Natural killer cell (primary cell): Measurements from ENCODE around the gene EPG5. TPM values are rescaled to one million over a fixed set of nuclear protein-coding genes. Genes with fewer than 3 reads are reported as not detected.

Source experiments
- ATAC-seq, 3 donors: fragments of 150-1000 bp in 2 of 3; fragments of 200-7000 bp in 1 of 3; cut with Tn5 transposase; 1 replicate in 1 of 3; 2 replicates in 2 of 3; pipeline ENCODE4 v1.10.0; 2021; ENCODE audit warnings: mild to moderate bottlenecking in 2 of 3, moderate library complexity in 2 of 3
- DNase-seq, 2 donors: peaks; one replicate each; pipeline versions ENCODE4 v3.0.0 to v3.0.0-alpha.2; 2013 to 2021; ENCODE audit warnings: mixed read lengths in 1 of 2
- H3K27ac ChIP-seq: one replicate; pipeline ENCODE4 v1.5.1; 2013; ENCODE audit warnings: mild to moderate bottlenecking, low read length
- H3K27me3 ChIP-seq: one replicate; pipeline ENCODE4 v1.6.1; 2013; ENCODE audit warnings: low read length; ENCODE audit not compliant: control insufficient read depth, insufficient read depth
- H3K36me3 ChIP-seq: one replicate; pipeline ENCODE4 v1.6.1; 2013; ENCODE audit warnings: low read length; ENCODE audit not compliant: control insufficient read depth, insufficient read depth
- H3K4me1 ChIP-seq: one replicate; pipeline ENCODE4 v1.6.1; 2013; ENCODE audit warnings: low read length; ENCODE audit not compliant: control insufficient read depth, insufficient read depth
- H3K4me3 ChIP-seq: one replicate; pipeline ENCODE4 v1.5.1; 2013; ENCODE audit warnings: low read length
- H3K9me3 ChIP-seq: one replicate; pipeline ENCODE4 v1.6.1; 2013; ENCODE audit warnings: low read length; ENCODE audit not compliant: control insufficient read depth, insufficient read depth
- H3K27ac Mint-ChIP-seq, 2 donors: one replicate each; pipeline ENCODE4 v1.8.0; 2022; ENCODE audit warnings: mild to moderate bottlenecking in 2 of 2, mixed read lengths in 2 of 2, moderate library complexity in 1 of 2
- H3K27me3 Mint-ChIP-seq, 2 donors: one replicate each; pipeline ENCODE4 v1.8.0; 2022; ENCODE audit warnings: low read depth in 2 of 2, mixed read lengths in 2 of 2
- H3K36me3 Mint-ChIP-seq: one replicate; pipeline ENCODE4 v1.8.0; 2022; ENCODE audit warnings: mixed read lengths
- H3K4me1 Mint-ChIP-seq, 2 donors: one replicate each; pipeline ENCODE4 v1.8.0; 2022; ENCODE audit warnings: mixed read lengths in 2 of 2
- H3K4me3 Mint-ChIP-seq: one replicate; pipeline ENCODE4 v1.8.0; 2022; ENCODE audit warnings: mild to moderate bottlenecking, moderate library complexity, mixed read lengths
- H3K9me3 Mint-ChIP-seq, 2 donors: one replicate each; pipeline ENCODE4 v1.8.0; 2022; ENCODE audit warnings: mixed read lengths in 2 of 2
- CTCF ChIP-seq: fragments of 200-600 bp; IDR thresholded peaks from one replicate; pipeline ENCODE4 v1.8.0; 2022; ENCODE audit warnings: antibody characterized with exemption
- WGBS: methylation state at CpG from one replicate; pipeline ENCODE4 v1.1.7; 2013; ENCODE audit warnings: missing lambda C conversion rate; ENCODE audit not compliant: insufficient coverage; 5-methylcytosine and 5-hydroxymethylcytosine counted together
- intact Hi-C: fragments of 100-400 bp; cut with micrococcal nuclease; formaldehyde crosslinking; loops from one replicate; pipeline ENCODE4 v1.14.2; 2022
- total RNA-seq, 4 donors: library from RNA; stranded (reverse); fragments of 120-200 nt in 1 of 4; gene quantifications; one replicate each; pipeline versions ENCODE4 v1.2.3 to v1.2.4, GENCODE V29; 2013 to 2022

The EPG5 gene
- total RNA-seq, 3 donors from 2014 or later (not counting 1 experiment from before 2014, with no cell fraction given) = 81.3 to 133 (median 99.6) TPM

GRCh38 chr18:45835057-45835636 is 132.0 kb downstream of the EPG5 start:
- WGBS = 46% methylated on average over 3 of the region's 3 CpGs
- Histone ChIP-seq H3K27ac (no peak overlapping the region), H3K27me3 (peaks cover 20% of the 10 kb centered on the region), H3K4me3 (no peak overlapping the region), H3K4me1 (peaks cover 11% of the 10 kb centered on the region), H3K9me3 (no peaks in the 10 kb centered on the region), H3K36me3 (no peaks in the 10 kb centered on the region)
- ATAC-seq = no peak
- Mint-ChIP-seq H3K27me3 (peaks cover 27 to 37% of the 10 kb centered on the region in 2 donors), H3K4me1 (peaks cover 17 to 23% of the 10 kb centered on the region in 2 donors), H3K36me3 (no peaks in the 10 kb centered on the region), H3K4me3 (no peak overlapping the region), H3K27ac (no peak overlapping the region), H3K9me3 (no peaks in the 10 kb centered on the region)
- TF ChIP-seq CTCF = no peak
- intact Hi-C loops = no loop called here
- no peak for DNase-seq

GRCh38 chr18:45834306-45834705 is 132.8 kb downstream of the EPG5 start:
- H3K27ac ChIP-seq = no peak overlapping the region
- Mint-ChIP-seq H3K27ac (no peak overlapping the region), H3K36me3 (no peaks in the 10 kb centered on the region), H3K9me3 (no peaks in the 10 kb centered on the region), H3K27me3 (peaks cover 25 to 34% of the 10 kb centered on the region in 2 donors), H3K4me1 (peaks cover 15 to 21% of the 10 kb centered on the region in 2 donors), H3K4me3 (no peak overlapping the region)
- ATAC-seq = no peak
- H3K4me3 ChIP-seq = no peak overlapping the region
- TF ChIP-seq CTCF = no peak
- intact Hi-C loops = no loop called here
- peaks cover 16% of the 10 kb centered on the region for H3K27me3 ChIP-seq
- no peaks in the 10 kb centered on the region for H3K36me3 ChIP-seq
- no peak for DNase-seq
- H3K4me1 ChIP-seq = peaks cover 15% of the 10 kb centered on the region
- H3K9me3 ChIP-seq = no peaks in the 10 kb centered on the region
- 100% methylated on average over 1 of the region's 1 CpG for WGBS

- H3K4me3 Mint-ChIP-seq = no peak overlapping the region
- peaks cover 22 to 29% of the 10 kb centered on the region in 2 donors for H3K27me3 Mint-ChIP-seq
- no peak for TF ChIP-seq CTCF
- no peak overlapping the region for H3K4me3 ChIP-seq
- no peak overlapping the region for H3K27ac Mint-ChIP-seq
- no peaks in the 10 kb centered on the region for H3K36me3 Mint-ChIP-seq
- H3K27ac ChIP-seq = no peak overlapping the region
- no peak for DNase-seq
- peaks cover 18% of the 10 kb centered on the region for H3K4me1 ChIP-seq
- peaks cover 12 to 19% of the 10 kb centered on the region in 2 donors for H3K4me1 Mint-ChIP-seq
- ATAC-seq = no peak
- H3K36me3 ChIP-seq = no peaks in the 10 kb centered on the region
- intact Hi-C loops = no loop called here
- 62% methylated on average over 5 of the region's 5 CpGs for WGBS
- peaks cover 12% of the 10 kb centered on the region for H3K27me3 ChIP-seq
- H3K9me3 Mint-ChIP-seq = no peaks in the 10 kb centered on the region
- no peaks in the 10 kb centered on the region for H3K9me3 ChIP-seq
Observed at GRCh38 chr18:45833846-45834245, 133.3 kb downstream of the EPG5 start.

GRCh38 chr18:45830917-45831316 is 136.2 kb downstream of the EPG5 start:
- Histone ChIP-seq H3K9me3 (no peaks in the 10 kb centered on the region), H3K27ac (no peak overlapping the region), H3K4me3 (no peak overlapping the region), H3K4me1 (peaks cover 24% of the 10 kb centered on the region), H3K36me3 (no peaks in the 10 kb centered on the region), H3K27me3 (peaks cover 2% of the 10 kb centered on the region)
- Mint-ChIP-seq H3K4me3 (no peak overlapping the region), H3K36me3 (no peaks in the 10 kb centered on the region), H3K4me1 (peaks cover 6 to 23% of the 10 kb centered on the region in 2 donors), H3K27ac (no peak overlapping the region), H3K27me3 (peaks cover 21 to 22% of the 10 kb centered on the region in 2 donors), H3K9me3 (no peaks in the 10 kb centered on the region)
- DNase-seq (no peak), ATAC-seq (no peak)
- intact Hi-C loops = no loop called here
- whole genome bisulfite sequencing = 85% methylated on average over 7 of the region's 7 CpGs
- TF ChIP-seq CTCF = no peak
